Central memory CD8-positive, alpha-beta T cell (primary cell): ENCODE data around the gene SHOX.
"Not testable (repeated sequence)": the region's sequence is repeated elsewhere in the genome, so short reads cannot be mapped to it uniquely, and the experiment has no call there.

Experiments
- ATAC-seq: fragments of 150-1000 bp; cut with Tn5 transposase; replicated peaks from 2 replicates; pipeline ENCODE4 v1.10.0; 2022; ENCODE audit warnings: mild to moderate bottlenecking, moderate FRiP score, moderate number of reproducible peaks; ENCODE audit not compliant: poor library complexity, severe bottlenecking; ENCODE audit errors: extremely low read depth
- DNase-seq, 2 donors: peaks; one replicate each; pipeline ENCODE4 v3.0.0; 2021; ENCODE audit warnings: low spot score in 2 of 2
- H3K27ac Mint-ChIP-seq: one replicate; pipeline ENCODE4 v1.8.0; 2022; ENCODE audit warnings: low read depth, mild to moderate bottlenecking, moderate library complexity, mixed read lengths
- H3K27me3 Mint-ChIP-seq: one replicate; pipeline ENCODE4 v1.8.0; 2022; ENCODE audit warnings: mixed read lengths
- H3K36me3 Mint-ChIP-seq: one replicate; pipeline ENCODE4 v1.8.0; 2022; ENCODE audit warnings: mild to moderate bottlenecking, moderate library complexity, mixed read lengths; ENCODE audit not compliant: insufficient read depth
- H3K4me1 Mint-ChIP-seq: one replicate; pipeline ENCODE4 v1.8.0; 2022; ENCODE audit warnings: mixed read lengths
- H3K4me3 Mint-ChIP-seq: one replicate; pipeline ENCODE4 v1.8.0; 2022; ENCODE audit warnings: mild to moderate bottlenecking, moderate library complexity, mixed read lengths
- H3K9me3 Mint-ChIP-seq: one replicate; pipeline ENCODE4 v1.8.0; 2022; ENCODE audit warnings: mixed read lengths

SHOX gene

GRCh38 chrX:625137-625691 is 5.4 kb upstream of the SHOX start:
- Mint-ChIP-seq H3K27me3 (peaks cover 50% of the 10 kb centered on the region), H3K4me3 (no peak overlapping the region), H3K27ac (no peak overlapping the region), H3K36me3 (peaks cover 2% of the 10 kb centered on the region), H3K9me3 (peaks cover 43% of the 10 kb centered on the region), H3K4me1 (peaks cover 15% of the 10 kb centered on the region)
- no peak for DNase-seq
- no peak for ATAC-seq

DNA sequence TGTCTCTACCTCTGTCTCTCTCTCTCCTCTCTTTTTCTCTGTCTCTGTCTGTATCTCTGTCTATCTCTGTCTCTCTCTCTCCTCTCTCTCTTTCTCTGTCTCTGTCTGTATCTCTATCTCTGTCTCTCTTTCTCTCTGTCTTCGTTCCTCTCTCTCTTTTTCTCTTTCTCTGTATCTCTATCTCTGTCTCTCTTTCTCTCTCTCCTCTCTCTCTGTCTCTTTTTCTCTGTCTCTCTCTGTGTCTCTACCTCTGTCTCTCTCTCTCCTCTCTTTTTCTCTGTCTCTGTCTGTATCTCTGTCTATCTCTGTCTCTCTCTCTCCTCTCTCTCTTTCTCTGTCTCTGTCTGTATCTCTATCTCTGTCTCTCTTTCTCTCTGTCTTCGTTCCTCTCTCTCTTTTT is 4.5 kb upstream of the SHOX start:
- H3K4me3 Mint-ChIP-seq, ATAC-seq, H3K36me3 Mint-ChIP-seq, H3K27ac Mint-ChIP-seq, DNase-seq: not testable (repeated sequence)
- Mint-ChIP-seq H3K9me3 (peaks cover 43% of the 10 kb centered on the region), H3K27me3 (peaks cover 50% of the 10 kb centered on the region), H3K4me1 (peaks cover 15% of the 10 kb centered on the region)

DNA sequence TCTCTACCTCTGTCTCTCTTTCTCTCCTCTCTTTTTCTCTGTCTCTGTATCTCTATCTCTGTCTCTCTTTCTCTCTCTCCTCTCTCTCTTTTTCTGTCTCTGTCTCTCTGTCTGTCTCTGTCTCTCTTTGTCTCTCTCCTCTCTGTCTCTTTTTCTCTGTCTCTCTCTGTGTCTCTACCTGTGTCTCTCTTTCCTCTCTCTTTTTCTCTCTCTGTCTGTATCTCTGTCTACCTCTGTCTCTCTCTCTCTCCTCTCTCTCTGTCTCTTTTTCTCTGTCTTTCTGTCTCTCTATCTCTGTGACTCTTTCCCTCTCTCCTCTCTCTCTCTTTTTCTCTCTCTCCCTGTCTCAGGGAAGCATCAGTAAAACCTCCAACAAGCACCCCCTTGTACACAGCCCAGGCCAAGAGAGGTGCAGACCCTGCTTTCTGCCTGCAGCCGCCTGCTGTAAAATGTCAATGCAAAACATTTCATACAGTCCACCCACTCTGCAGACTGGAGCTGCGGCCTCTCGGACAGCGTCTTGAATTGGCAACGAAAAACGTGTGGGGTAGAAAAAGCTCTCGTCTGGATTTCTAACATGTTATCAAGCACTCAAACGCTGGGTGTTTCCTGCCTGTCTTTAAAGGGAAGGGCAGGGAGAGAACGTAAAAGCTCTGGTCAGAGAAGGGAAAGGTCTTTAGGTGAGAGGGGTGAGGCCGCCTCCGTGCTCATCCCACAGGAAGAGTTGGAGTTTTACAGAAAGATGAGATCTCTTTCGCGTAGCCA is 3.7 kb upstream of the SHOX start:
- H3K27ac Mint-ChIP-seq: peak overlapping the region; percentile 49

GRCh38 chrX:627510-627981 is 3.0 kb upstream of the SHOX start:
- peaks cover 53% of the 10 kb centered on the region for H3K27me3 Mint-ChIP-seq
- peak in 1 of 2 donors; percentile 5 for DNase-seq
- H3K27ac Mint-ChIP-seq: no peak overlapping the region
- H3K4me3 Mint-ChIP-seq: no peak overlapping the region
- peaks cover 35% of the 10 kb centered on the region for H3K9me3 Mint-ChIP-seq
- peaks cover 2% of the 10 kb centered on the region for H3K36me3 Mint-ChIP-seq
- H3K4me1 Mint-ChIP-seq: peaks cover 15% of the 10 kb centered on the region
- no peak for ATAC-seq

More for the DNA sequence above, 3.7 kb upstream of the SHOX start:
- peak in 1 of 2 donors; percentile 8 for DNase-seq
- Mint-ChIP-seq H3K27me3 (peaks cover 53% of the 10 kb centered on the region), H3K36me3 (peaks cover 2% of the 10 kb centered on the region), H3K4me3 (no peak overlapping the region), H3K4me1 (peaks cover 15% of the 10 kb centered on the region), H3K9me3 (peaks cover 41% of the 10 kb centered on the region)
- no peak for ATAC-seq

DNA sequence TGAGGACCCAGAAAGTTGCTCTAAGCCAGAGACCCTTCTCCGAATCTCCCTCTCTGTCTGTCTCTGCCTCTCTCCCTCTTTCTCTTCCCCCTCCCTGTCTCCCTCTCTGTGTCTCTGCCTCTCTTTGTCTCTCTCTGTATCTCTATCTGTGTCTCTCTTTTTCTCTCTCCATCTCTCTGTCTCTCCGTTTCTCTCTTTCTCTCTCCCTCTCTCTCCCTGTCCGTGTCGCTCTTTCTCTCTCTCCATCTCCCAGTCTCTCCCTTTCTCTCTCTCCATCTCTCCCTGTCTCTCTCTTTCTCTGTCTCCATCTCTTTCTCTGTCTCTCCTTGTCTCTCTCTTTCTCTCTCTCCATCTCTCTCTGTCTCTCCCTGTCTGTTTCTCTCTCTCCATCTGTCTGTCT is 2.6 kb upstream of the SHOX start:
- no peak overlapping the region for H3K27ac Mint-ChIP-seq
- H3K4me3 Mint-ChIP-seq: no peak overlapping the region
- DNase-seq (no peak), ATAC-seq (no peak)
- H3K9me3 Mint-ChIP-seq: peaks cover 30% of the 10 kb centered on the region
- H3K4me1 Mint-ChIP-seq: peaks cover 15% of the 10 kb centered on the region
- peaks cover 53% of the 10 kb centered on the region for H3K27me3 Mint-ChIP-seq
- peaks cover 3% of the 10 kb centered on the region for H3K36me3 Mint-ChIP-seq

DNA sequence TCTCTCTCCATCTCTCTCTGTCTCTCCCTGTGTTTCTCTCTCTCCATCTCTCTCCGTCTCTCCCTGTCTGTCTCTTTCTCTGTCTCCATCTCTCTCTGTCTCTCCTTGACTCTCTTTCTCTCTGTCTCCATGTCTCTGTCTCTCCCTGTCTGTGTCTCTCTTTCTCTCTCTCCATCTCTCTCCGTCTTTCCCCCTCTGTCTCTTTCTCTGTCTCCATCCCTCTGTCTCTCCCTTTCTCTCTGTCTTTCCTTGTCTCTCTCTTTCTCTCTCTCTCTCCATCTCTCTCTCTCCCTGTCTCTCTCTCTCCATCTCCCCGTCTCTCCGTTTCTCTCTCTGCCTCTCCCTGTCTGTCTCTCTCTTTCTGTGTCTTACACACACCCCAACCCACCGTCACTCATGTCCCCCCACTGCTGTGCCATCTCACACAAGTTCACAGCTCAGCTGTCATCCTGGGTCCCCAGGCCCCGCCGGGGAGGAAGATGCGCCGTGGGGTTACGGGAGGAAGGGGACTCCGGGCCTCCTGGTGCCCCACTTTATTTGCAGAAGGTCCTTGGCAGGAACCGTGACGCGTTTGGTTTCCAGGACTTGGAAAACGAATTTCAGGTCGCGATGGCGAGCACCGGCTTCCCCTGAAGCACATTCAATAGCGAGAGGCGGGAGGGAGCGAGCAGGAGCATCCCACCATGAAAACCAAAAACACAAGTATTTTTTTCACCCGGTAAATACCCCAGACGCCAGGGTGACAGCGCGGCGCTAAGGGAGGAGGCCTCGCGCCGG is 1.2 kb upstream of the SHOX start:
- Mint-ChIP-seq H3K9me3 (peaks cover 29% of the 10 kb centered on the region), H3K27me3 (peaks cover 59% of the 10 kb centered on the region), H3K4me1 (peaks cover 15% of the 10 kb centered on the region), H3K36me3 (peaks cover 5% of the 10 kb centered on the region), H3K4me3 (no peak overlapping the region), H3K27ac (no peak overlapping the region)
- no peak for ATAC-seq
- no peak for DNase-seq

- Mint-ChIP-seq H3K36me3 (peaks cover 5% of the 10 kb centered on the region), H3K27me3 (peaks cover 61% of the 10 kb centered on the region), H3K4me3 (no peak overlapping the region), H3K4me1 (peaks cover 15% of the 10 kb centered on the region), H3K27ac (no peak overlapping the region), H3K9me3 (peaks cover 29% of the 10 kb centered on the region)
- no peak for DNase-seq
- ATAC-seq: no peak
Observed at GRCh38 chrX:630007-630611, 482 bp upstream of the SHOX start.

DNA sequence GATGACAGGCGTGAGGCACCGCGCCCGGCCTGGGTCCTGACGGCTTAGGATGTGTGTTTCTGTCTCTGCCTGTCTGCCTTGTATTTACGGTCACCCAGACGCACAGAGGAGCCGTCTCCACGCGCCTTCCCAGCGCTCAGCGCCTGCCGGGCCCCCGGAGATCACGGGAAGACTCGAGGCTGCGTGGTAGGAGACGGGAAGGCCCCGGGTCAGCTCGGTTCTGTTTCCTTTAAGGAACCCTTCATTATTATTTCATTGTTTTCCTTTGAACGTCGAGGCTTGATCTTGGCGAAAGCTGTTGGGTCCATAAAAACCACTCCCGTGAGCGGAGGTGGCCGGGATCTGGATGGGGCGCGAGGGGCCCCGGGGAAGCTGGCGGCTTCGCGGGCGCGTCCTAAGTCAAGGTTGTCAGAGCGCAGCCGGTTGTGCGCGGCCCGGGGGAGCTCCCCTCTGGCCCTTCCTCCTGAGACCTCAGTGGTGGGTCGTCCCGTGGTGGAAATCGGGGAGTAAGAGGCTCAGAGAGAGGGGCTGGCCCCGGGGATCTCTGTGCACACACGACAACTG is 1.3 kb downstream of the SHOX start:
- H3K4me1 Mint-ChIP-seq: peaks cover 15% of the 10 kb centered on the region
- ATAC-seq (no peak), DNase-seq (no peak)
- peaks cover 12% of the 10 kb centered on the region for H3K9me3 Mint-ChIP-seq
- H3K36me3 Mint-ChIP-seq: peaks cover 5% of the 10 kb centered on the region
- peaks cover 74% of the 10 kb centered on the region for H3K27me3 Mint-ChIP-seq
- H3K27ac Mint-ChIP-seq: no peak overlapping the region
- H3K4me3 Mint-ChIP-seq: no peak overlapping the region

- no peak overlapping the region for H3K27ac Mint-ChIP-seq
- no peak overlapping the region for H3K4me3 Mint-ChIP-seq
- H3K9me3 Mint-ChIP-seq: peaks cover 9% of the 10 kb centered on the region
- H3K27me3 Mint-ChIP-seq: peaks cover 74% of the 10 kb centered on the region
- H3K4me1 Mint-ChIP-seq: peaks cover 18% of the 10 kb centered on the region
- peaks cover 5% of the 10 kb centered on the region for H3K36me3 Mint-ChIP-seq
- no peak for ATAC-seq
- no peak for DNase-seq
Observed at GRCh38 chrX:632366-633042, 1.9 kb downstream of the SHOX start.

GRCh38 chrX:633043-633984 is 2.7 kb downstream of the SHOX start:
- peaks cover 74% of the 10 kb centered on the region for H3K27me3 Mint-ChIP-seq

More at GRCh38 chrX:633043-633984, 2.7 kb downstream of the SHOX start:
- Mint-ChIP-seq H3K9me3 (peaks cover 9% of the 10 kb centered on the region), H3K4me1 (peaks cover 20% of the 10 kb centered on the region), H3K36me3 (peaks cover 7% of the 10 kb centered on the region), H3K4me3 (no peak overlapping the region), H3K27ac (no peak overlapping the region)
- ATAC-seq (no peak), DNase-seq (no peak)
